ENCODE data around the gene ZBP1.

ZBP1 gene

GRCh38 chr20:57576617-57577550 lies 43.3 kb downstream of the ZBP1 start:
- no peak for DNase-seq (ENCODE audit: low read depth in 4 of 4, low spot score in 1 of 4)

DNA sequence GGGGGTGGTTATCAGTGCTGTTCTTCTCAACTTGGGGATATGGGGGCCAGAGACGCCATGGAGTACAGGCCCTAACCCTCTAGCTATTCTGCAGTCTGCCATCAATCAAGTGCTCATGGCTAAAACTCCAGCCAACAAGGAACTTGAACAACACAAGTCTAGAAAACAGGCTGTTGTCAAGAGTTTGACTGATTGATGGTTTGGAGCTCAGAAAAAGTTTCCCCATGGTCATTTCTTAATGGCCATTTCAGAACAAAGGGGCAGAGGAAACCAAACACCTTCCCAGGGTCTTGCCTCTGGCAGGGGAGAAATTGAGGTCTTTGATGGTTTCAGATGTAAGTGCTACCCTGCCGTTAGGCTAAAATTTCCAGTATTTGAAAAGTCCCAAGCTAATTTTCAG lies 44.2 kb downstream of the ZBP1 start:
- no peak for DNase-seq (ENCODE audit: low read depth in 4 of 4, low spot score in 1 of 4)

DNA sequence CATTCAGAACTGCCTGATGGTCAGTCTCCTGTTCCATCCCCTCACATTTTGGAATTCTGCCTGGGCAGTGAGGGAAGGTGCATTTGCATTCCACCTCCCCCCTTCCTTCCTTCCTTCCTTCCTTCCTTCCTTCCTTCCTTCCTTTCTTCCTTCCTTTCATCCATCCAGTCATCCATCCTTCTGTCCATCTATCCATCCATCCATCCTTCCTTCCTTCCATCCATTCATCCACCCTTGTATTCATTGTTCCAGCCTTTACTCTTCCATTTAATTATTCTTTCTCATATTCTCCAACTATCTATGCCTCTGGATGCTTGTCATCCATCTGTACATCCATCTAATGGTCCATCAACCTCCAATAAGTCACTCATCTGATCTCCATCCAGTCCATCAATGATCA lies 45.3 kb downstream of the ZBP1 start:
- no peak for DNase-seq (ENCODE audit: low read depth in 4 of 4, low spot score in 1 of 4)

- no peak for DNase-seq (ENCODE audit: low read depth in 4 of 4, low spot score in 1 of 4)
Observed at GRCh38 chr20:57573894-57574293, 46.3 kb downstream of the ZBP1 start.

DNA sequence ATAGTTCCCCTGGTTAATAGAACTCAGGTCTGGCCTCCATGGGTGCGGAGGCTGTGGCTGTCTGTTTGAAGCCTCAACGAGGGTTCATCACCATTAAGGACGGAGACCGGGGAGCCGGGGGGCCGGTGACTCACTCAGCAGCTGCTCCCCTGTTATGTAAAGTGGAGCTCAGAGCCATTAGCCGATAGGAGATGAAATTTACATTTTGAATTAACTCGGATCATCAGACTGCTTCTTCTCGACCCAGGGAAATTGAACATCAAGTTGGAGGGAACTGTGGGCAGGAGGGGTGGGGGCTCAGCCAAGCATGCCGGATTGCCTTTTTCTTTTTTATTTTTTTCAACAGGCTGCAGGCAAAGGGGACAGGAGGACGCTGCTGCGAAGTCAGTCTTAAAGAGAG lies 47.0 kb downstream of the ZBP1 start:
- DNase-seq (ENCODE audit: low read depth in 4 of 4, low spot score in 1 of 4), result no peak

DNA sequence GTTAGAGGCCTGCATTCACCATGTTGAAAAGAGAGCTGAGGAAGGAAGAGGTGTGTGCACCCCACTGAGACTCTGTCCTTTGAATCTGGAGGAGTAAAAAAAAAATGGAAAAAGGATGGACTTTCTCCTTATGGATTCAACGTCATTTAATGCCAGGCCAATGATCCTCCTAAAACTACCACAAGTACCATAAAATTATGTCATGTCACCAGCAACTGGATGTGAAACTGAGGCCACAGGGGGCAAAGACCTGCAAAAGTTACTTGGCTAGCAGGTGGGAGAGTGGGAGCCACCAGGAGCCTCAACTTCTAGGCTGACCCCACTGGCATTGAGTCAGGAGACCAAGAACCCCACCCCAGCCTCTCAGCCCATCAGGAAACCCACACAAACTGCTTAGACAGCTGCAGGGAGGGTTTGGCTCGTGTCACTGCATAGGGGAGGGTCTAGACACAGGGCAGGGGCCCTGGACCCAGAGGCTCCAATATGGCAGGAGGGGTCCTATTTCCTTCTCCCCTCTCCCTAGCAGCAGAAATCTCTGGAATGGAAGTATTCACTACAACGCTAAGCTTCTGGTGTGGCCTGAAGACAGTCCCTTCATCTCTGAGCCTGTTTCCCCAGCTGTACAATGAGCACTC lies 48.3 kb downstream of the ZBP1 start:
- no peak for DNase-seq (ENCODE audit: low read depth in 4 of 4, low spot score in 1 of 4)

DNA sequence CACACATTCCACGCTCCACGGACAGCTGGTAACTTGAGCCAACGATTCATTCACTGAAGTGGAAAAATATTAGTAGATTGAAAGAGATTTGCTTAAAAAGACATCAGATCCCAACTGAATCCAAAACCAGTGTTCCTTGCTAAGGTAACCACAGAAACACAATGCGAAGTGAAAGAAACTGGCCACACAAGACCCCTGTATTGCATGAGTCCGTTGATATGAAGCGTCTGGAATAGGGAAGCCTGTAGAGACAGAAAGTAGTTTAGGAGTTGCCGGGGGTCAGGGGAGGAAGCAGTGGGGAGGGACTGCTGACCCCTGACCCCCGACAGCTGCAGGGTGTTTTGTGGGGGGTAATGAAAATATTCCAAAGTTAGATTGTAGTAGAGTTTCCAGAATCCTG lies 49.3 kb downstream of the ZBP1 start:
- no peak for DNase-seq (ENCODE audit: low read depth in 4 of 4, low spot score in 1 of 4)

- no peak for DNase-seq (ENCODE audit: low read depth in 4 of 4, low spot score in 1 of 4)
Observed at GRCh38 chr20:57570145-57570850, 49.9 kb downstream of the ZBP1 start.

- no peak for DNase-seq (ENCODE audit: low read depth in 4 of 4, low spot score in 1 of 4)
Observed at GRCh38 chr20:57568960-57569359, 51.3 kb downstream of the ZBP1 start.

GRCh38 chr20:57568088-57568896 lies 51.9 kb downstream of the ZBP1 start:
- DNase-seq (ENCODE audit: low read depth in 4 of 4, low spot score in 1 of 4), result no peak

DNA sequence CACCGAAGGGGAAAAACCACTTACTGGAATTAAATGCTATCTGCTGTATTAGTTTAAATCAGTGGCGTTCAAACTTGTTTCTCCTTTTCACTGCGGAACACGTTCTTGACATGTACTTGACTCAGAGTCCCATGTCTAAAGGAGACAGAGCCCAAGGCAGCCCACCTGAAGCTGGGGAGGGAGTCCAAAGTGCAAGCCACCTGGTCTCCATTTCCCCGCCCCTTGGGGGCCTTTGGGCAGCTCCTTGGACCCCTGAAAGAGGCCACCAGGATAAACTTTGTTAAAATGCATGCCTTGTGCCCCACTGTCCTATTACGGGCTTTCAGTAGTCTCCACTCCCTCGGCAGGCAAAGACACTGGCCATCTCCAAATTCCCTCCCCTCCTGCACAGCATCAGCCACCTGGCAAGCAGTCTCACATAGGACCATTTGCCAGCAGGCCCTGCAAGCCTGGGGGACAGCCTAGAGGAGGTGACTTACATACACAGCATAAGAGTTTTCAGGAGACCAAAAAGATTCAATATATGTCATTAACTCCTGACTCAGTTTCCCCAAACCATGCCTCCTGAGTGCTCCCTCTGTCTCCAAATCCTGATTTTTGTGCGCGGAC lies 52.7 kb downstream of the ZBP1 start:
- DNase-seq (ENCODE audit: low read depth in 4 of 4, low spot score in 1 of 4), result no peak

- no peak for DNase-seq (ENCODE audit: low read depth in 4 of 4, low spot score in 1 of 4)
Observed at GRCh38 chr20:57566803-57567459, 53.3 kb downstream of the ZBP1 start.

GRCh38 chr20:57566399-57566798 lies 53.8 kb downstream of the ZBP1 start:
- no peak for DNase-seq (ENCODE audit: low read depth in 4 of 4, low spot score in 1 of 4)

DNA sequence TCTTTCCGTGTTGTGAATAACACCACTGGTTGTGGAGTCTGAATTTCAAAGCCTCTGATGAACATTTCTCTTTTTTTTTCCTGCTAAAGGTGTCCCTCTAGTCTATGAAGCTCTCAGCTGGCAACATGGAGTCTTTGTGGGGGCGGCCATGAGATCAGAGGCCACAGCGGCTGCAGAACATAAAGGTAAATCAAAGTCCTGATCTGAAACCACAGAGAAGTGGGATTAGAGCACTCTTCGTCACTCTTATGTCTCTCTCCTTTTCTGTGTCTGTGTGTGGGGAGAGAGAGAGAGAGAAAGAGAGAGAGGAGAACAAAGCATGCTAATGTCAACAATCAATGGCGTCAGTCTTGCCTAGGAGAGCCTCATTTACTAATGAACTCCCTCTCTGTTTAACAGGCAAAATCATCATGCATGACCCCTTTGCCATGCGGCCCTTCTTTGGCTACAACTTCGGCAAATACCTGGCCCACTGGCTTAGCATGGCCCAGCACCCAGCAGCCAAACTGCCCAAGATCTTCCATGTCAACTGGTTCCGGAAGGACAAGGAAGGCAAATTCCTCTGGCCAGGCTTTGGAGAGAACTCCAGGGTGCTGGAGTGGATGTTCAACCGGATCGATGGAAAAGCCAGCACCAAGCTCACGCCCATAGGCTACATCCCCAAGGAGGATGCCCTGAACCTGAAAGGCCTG lies 55.1 kb downstream of the ZBP1 start:
- no peak for DNase-seq (ENCODE audit: low read depth in 4 of 4, low spot score in 1 of 4)

DNA sequence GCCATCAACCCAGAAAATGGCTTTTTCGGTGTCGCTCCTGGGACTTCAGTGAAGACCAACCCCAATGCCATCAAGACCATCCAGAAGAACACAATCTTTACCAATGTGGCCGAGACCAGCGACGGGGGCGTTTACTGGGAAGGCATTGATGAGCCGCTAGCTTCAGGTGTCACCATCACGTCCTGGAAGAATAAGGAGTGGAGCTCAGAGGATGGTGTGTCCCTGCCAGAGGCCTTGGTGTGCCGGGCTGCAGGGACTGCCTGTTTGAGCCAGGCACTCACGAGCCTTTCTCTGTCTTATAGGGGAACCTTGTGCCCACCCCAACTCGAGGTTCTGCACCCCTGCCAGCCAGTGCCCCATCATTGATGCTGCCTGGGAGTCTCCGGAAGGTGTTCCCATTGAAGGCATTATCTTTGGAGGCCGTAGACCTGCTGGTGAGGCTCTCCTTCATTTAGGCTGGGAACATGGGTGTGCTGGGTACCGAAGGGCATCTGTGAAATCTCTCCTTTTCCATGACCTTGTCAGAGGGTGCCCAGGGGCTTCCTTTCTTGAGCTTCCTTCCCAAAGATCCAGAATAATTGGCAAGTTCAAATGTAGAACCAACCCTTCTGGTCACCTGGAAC lies 55.9 kb downstream of the ZBP1 start:
- no peak for DNase-seq (ENCODE audit: low read depth in 4 of 4, low spot score in 1 of 4)

- DNase-seq (ENCODE audit: low read depth in 4 of 4, low spot score in 1 of 4), result no peak
Observed at GRCh38 chr20:57563522-57563921, 56.7 kb downstream of the ZBP1 start.

- no peak for DNase-seq (ENCODE audit: low read depth in 4 of 4, low spot score in 1 of 4)
Observed at GRCh38 chr20:57562541-57563465, 57.4 kb downstream of the ZBP1 start.
